Type B pancreatic cell (in vitro differentiated cells): ENCODE measurements around the gene TMSB4X. TPM values are rescaled to one million over a fixed set of nuclear protein-coding genes. Genes with fewer than 3 reads are reported as not detected.
"Not testable (repeated sequence)": the region's sequence is repeated elsewhere in the genome, so short reads cannot be mapped to it uniquely, and the experiment has no call there.

Source experiments
- DNase-seq: peaks from one replicate; pipeline ENCODE4 v3.0.0; 2021; ENCODE audit warnings: mixed read lengths; ENCODE audit not compliant: unreplicated experiment; ENCODE audit errors: extremely low spot score
- H3K27ac Mint-ChIP-seq: 2 replicates; pipeline ENCODE4 v1.8.0; 2021; ENCODE audit warnings: mild to moderate bottlenecking, mixed read lengths
- H3K27me3 Mint-ChIP-seq: 2 replicates; pipeline ENCODE4 v1.8.0; 2021; ENCODE audit warnings: mixed read lengths
- H3K36me3 Mint-ChIP-seq: 2 replicates; pipeline ENCODE4 v1.8.0; 2021; ENCODE audit warnings: mixed read lengths
- H3K4me1 Mint-ChIP-seq: one replicate; pipeline ENCODE4 v1.8.0; 2021; ENCODE audit warnings: mixed read lengths; ENCODE audit not compliant: unreplicated experiment
- H3K4me3 Mint-ChIP-seq: 2 replicates; pipeline ENCODE4 v1.8.0; 2021; ENCODE audit warnings: mild to moderate bottlenecking, mixed read lengths
- H3K9me3 Mint-ChIP-seq: 2 replicates; pipeline ENCODE4 v1.8.0; 2021; ENCODE audit warnings: mixed read lengths
- CTCF ChIP-seq: fragments of 200-600 bp; sonication (generic); conservative IDR thresholded peaks from 2 replicates; pipeline ENCODE4 v1.5.0; 2021; ENCODE audit warnings: antibody characterized with exemption, mild to moderate bottlenecking
- total RNA-seq: library from RNA; stranded (reverse); gene quantifications from 2 replicates; pipeline ENCODE4 v1.2.1, GENCODE V29; 2021; ENCODE audit warnings: low replicate concordance

The TMSB4X gene
- total RNA-seq, 1 donor from 2014 or later = 1,981 TPM

GRCh38 chrX:12956704-12957534, 18.0 kb upstream of the TMSB4X start:
- no peaks in the 10 kb centered on the region for H3K4me1 Mint-ChIP-seq
- TF ChIP-seq CTCF = no peak
- peak overlapping the region; percentile 78 for H3K27ac Mint-ChIP-seq
- DNase-seq = no peak
- no peaks in the 10 kb centered on the region for H3K9me3 Mint-ChIP-seq
- H3K27me3 Mint-ChIP-seq = no peaks in the 10 kb centered on the region
- H3K4me3 Mint-ChIP-seq = no peak overlapping the region
- no peaks in the 10 kb centered on the region for H3K36me3 Mint-ChIP-seq

- no peaks in the 10 kb centered on the region for H3K27me3 Mint-ChIP-seq
- H3K4me1 Mint-ChIP-seq = no peaks in the 10 kb centered on the region
- H3K36me3 Mint-ChIP-seq = no peaks in the 10 kb centered on the region
- DNase-seq = no peak
- no peak overlapping the region for H3K4me3 Mint-ChIP-seq
- TF ChIP-seq CTCF = no peak
- no peaks in the 10 kb centered on the region for H3K9me3 Mint-ChIP-seq
- no peak overlapping the region for H3K27ac Mint-ChIP-seq
Measured at GRCh38 chrX:12958059-12958458, 16.9 kb upstream of the TMSB4X start.

GRCh38 chrX:12958461-12958860, 16.4 kb upstream of the TMSB4X start:
- no peaks in the 10 kb centered on the region for H3K4me1 Mint-ChIP-seq
- no peak overlapping the region for H3K4me3 Mint-ChIP-seq
- TF ChIP-seq CTCF = no peak
- no peaks in the 10 kb centered on the region for H3K9me3 Mint-ChIP-seq
- no peak overlapping the region for H3K27ac Mint-ChIP-seq
- DNase-seq = no peak
- no peaks in the 10 kb centered on the region for H3K36me3 Mint-ChIP-seq
- no peaks in the 10 kb centered on the region for H3K27me3 Mint-ChIP-seq

GRCh38 chrX:12961196-12961718, 13.7 kb upstream of the TMSB4X start:
- H3K4me1 Mint-ChIP-seq = no peaks in the 10 kb centered on the region
- H3K9me3 Mint-ChIP-seq = peaks cover 8% of the 10 kb centered on the region
- no peak overlapping the region for H3K27ac Mint-ChIP-seq
- TF ChIP-seq CTCF = no peak
- DNase-seq = no peak
- H3K4me3 Mint-ChIP-seq = no peak overlapping the region
- H3K36me3 Mint-ChIP-seq = no peaks in the 10 kb centered on the region
- no peaks in the 10 kb centered on the region for H3K27me3 Mint-ChIP-seq

GRCh38 chrX:12962041-12962504, 12.8 kb upstream of the TMSB4X start:
- Mint-ChIP-seq H3K27me3 (no peaks in the 10 kb centered on the region), H3K4me3 (no peak overlapping the region), H3K4me1 (no peaks in the 10 kb centered on the region), H3K9me3 (peaks cover 8% of the 10 kb centered on the region), H3K27ac (no peak overlapping the region), H3K36me3 (no peaks in the 10 kb centered on the region)
- DNase-seq = no peak
- no peak for TF ChIP-seq CTCF

GRCh38 chrX:12963210-12963850, 11.6 kb upstream of the TMSB4X start:
- not testable (repeated sequence) for H3K4me3 Mint-ChIP-seq, DNase-seq

More at GRCh38 chrX:12963210-12963850, 11.6 kb upstream of the TMSB4X start:
- H3K4me1 Mint-ChIP-seq, H3K36me3 Mint-ChIP-seq, H3K27me3 Mint-ChIP-seq, H3K27ac Mint-ChIP-seq: not testable (repeated sequence)
- peaks cover 12% of the 10 kb centered on the region for H3K9me3 Mint-ChIP-seq
